Brain microvascular endothelial cell (primary cell): Measurements from ENCODE around the gene GREM2.

Source experiments
- DNase-seq: peaks from one replicate; pipeline ENCODE4 v3.0.0-alpha.2; 2020
- H3K27ac ChIP-seq: fragments of 250-450 bp; sonication (Bioruptor Pico); 2 replicates; pipeline ENCODE4 v1.5.1; 2020; ENCODE audit warnings: mild to moderate bottlenecking, moderate library complexity
- H3K27me3 ChIP-seq: fragments of 250-450 bp; sonication (Bioruptor Pico); replicated peaks from 2 replicates; pipeline ENCODE4 v1.5.1; 2020; ENCODE audit warnings: mild to moderate bottlenecking
- H3K36me3 ChIP-seq: fragments of 250-450 bp; sonication (Bioruptor Pico); replicated peaks from 2 replicates; pipeline ENCODE4 v1.5.1; 2020; ENCODE audit warnings: mild to moderate bottlenecking
- H3K4me3 ChIP-seq: 2 replicates; pipeline ENCODE4 v1.5.1; 2011; ENCODE audit warnings: low read depth, mild to moderate bottlenecking, control low read depth, low read length, moderate library complexity
- CTCF ChIP-seq: IDR thresholded peaks from 2 replicates; pipeline ENCODE4 v1.5.1; 2011; ENCODE audit warnings: low read depth, mild to moderate bottlenecking, moderate library complexity, low read length, control low read depth, inconsistent platforms; ENCODE audit errors: missing control alignments
- in situ Hi-C: cut with HindIII; loops from 2 replicates; pipeline ENCODE4 v1.10.0; 2017; ENCODE audit warnings: low sequenced_read_pairs, low pct_ligation_motif_present

Gene GREM2

GRCh38 chr1:240608707-240609106, 3.2 kb downstream of the GREM2 start:
- no peak overlapping the region for H3K4me3 ChIP-seq
- in situ Hi-C loops, result no loop called here
- no peaks in the 10 kb centered on the region for H3K27me3 ChIP-seq
- peak; percentile 67 for TF ChIP-seq CTCF
- H3K27ac ChIP-seq, result no peak overlapping the region
- DNase-seq, result peak; percentile 18
- no peaks in the 10 kb centered on the region for H3K36me3 ChIP-seq

GRCh38 chr1:240607006-240607405, 4.9 kb downstream of the GREM2 start:
- TF ChIP-seq CTCF, result no peak
- Histone ChIP-seq H3K27me3 (no peaks in the 10 kb centered on the region), H3K4me3 (no peak overlapping the region), H3K27ac (no peak overlapping the region), H3K36me3 (no peaks in the 10 kb centered on the region)
- in situ Hi-C loops, result no loop called here
- DNase-seq, result no peak

- in situ Hi-C loops, result no loop called here
- no peak for DNase-seq
- Histone ChIP-seq H3K4me3 (no peak overlapping the region), H3K36me3 (no peaks in the 10 kb centered on the region), H3K27ac (no peak overlapping the region), H3K27me3 (no peaks in the 10 kb centered on the region)
- peak; percentile 23 for TF ChIP-seq CTCF
Measured at GRCh38 chr1:240602189-240602588, 9.8 kb downstream of the GREM2 start.

- no peaks in the 10 kb centered on the region for H3K36me3 ChIP-seq
- in situ Hi-C loops, result no loop called here
- DNase-seq, result no peak
- no peak overlapping the region for H3K27ac ChIP-seq
- H3K4me3 ChIP-seq, result no peak overlapping the region
- TF ChIP-seq CTCF, result no peak
- H3K27me3 ChIP-seq, result no peaks in the 10 kb centered on the region
Measured at GRCh38 chr1:240599830-240600229, 12.1 kb downstream of the GREM2 start.

- Histone ChIP-seq H3K4me3 (no peak overlapping the region), H3K27ac (no peak overlapping the region), H3K27me3 (no peaks in the 10 kb centered on the region), H3K36me3 (no peaks in the 10 kb centered on the region)
- TF ChIP-seq CTCF, result no peak
- in situ Hi-C loops, result no loop called here
- no peak for DNase-seq
Measured at GRCh38 chr1:240599299-240599698, 12.7 kb downstream of the GREM2 start.

GRCh38 chr1:240598216-240599001, 13.5 kb downstream of the GREM2 start:
- DNase-seq, result no peak
- H3K27me3 ChIP-seq, result no peaks in the 10 kb centered on the region
- H3K36me3 ChIP-seq, result no peaks in the 10 kb centered on the region
- TF ChIP-seq CTCF, result no peak
- no peak overlapping the region for H3K27ac ChIP-seq
- in situ Hi-C loops, result no loop called here
- no peak overlapping the region for H3K4me3 ChIP-seq
